ENCODE measurements around the gene PRKAR1B.

PRKAR1B gene

GRCh38 chr7:716636-717035 is 10.4 kb downstream of the PRKAR1B start:
- DNase-seq = no peak

- DNase-seq = no peak
Measured at GRCh38 chr7:716222-716621, 10.9 kb downstream of the PRKAR1B start.

GRCh38 chr7:714251-714671 is 12.8 kb downstream of the PRKAR1B start:
- no peak for DNase-seq

GRCh38 chr7:713488-714230 is 13.4 kb downstream of the PRKAR1B start:
- no peak for DNase-seq

DNA sequence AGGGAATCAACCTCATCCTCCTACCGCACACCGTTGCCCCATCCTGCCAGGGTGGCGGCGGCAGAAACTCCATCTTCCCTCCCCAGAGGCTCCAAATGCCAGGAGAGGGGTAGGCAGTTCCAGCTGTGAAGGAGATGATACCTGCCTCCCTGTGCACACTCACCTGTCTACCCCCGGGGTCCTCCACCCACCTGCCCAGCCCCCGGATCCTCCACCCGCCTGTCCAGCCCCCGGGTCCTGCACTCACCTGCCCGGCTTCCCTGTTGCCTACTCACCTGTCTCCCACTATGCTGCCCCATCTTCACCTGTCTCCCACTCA is 14.0 kb downstream of the PRKAR1B start:
- DNase-seq = no peak

- no peak for DNase-seq
Measured at GRCh38 chr7:712381-713138, 14.5 kb downstream of the PRKAR1B start.

DNA sequence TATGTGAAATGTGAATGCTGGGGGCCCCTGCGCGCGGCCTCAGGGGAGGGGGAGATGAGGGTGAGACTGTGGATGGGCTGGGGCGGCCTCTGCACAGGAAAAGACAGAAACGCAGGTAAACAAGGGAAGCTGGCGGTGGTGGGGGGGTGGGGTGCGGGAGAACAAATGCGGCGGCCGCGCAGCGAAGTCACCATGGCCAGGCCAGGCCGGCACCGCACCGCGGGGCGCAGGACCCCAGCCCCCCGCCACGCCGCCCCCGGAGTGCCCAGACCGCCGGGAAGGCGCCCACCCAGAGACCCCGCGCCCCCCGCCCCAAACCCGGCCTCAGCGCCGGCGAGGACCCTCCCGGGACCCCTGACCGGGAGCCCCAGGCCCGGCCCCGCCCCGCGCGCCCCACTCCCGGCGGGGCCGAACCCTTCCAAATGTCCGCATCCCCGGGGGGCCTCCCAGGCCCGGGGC is 15.1 kb downstream of the PRKAR1B start:
- DNase-seq = no peak

DNA sequence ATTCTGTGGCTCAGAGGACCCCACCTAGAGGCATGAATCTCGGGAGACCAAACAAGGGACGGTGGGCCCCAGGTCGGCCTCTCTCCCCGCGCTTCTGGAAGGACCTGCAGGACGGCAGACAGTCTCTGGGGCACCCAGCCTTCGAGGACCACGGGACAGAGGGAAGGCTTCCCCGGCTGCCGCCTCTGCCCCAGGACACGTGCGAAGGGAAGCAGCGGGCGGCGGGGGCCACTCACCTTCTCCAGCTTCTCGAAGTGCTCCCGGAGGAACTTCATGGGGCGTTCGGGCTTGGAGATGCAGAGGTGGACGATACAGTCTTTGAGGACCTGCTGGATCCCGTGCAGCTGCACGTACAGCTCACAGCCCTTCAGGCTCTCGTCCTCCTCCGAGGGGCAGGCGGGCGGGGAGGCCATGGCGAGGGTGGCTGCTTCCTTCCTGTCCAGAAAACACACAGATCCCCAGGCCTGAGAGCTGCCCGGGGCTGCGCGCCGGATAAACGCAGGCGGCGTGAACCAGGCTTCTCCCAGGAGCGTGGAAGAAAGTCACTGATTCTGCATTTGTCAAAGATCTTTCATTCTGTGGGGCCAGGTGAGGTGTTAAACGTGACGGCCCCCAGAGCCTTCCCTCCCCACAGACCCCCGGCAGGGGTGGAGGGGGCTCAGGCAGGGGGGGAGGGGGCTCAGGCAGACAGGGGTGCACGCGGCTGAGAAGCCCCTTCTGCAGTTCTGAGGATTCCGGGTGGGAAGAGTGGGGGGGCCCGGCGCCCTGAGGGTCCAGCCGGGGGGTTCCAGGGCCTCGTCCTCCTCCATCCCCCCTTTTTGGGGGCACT is 15.8 kb downstream of the PRKAR1B start:
- no peak for DNase-seq

DNA sequence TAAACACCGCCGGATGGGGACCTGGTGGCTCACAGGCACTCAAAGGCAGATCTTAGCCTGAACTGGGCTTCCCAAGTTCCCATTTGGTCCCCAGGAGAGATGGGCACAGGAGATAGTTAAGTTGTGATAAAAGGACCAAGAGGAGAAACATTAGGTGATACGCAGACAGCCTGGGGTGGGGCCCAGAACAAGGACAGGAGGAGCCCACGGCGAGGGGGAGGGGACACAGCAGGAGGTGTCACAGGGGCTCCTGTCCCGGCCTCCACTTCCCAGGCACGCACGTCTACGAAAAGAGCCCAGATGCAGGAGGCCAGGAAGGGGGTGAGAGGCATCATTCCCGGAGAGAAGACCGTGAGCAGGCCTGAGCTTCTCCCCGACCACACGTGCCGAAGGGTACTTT is 16.9 kb downstream of the PRKAR1B start:
- DNase-seq = no peak

- DNase-seq = no peak
Measured at GRCh38 chr7:707296-708000, 19.6 kb downstream of the PRKAR1B start.

DNA sequence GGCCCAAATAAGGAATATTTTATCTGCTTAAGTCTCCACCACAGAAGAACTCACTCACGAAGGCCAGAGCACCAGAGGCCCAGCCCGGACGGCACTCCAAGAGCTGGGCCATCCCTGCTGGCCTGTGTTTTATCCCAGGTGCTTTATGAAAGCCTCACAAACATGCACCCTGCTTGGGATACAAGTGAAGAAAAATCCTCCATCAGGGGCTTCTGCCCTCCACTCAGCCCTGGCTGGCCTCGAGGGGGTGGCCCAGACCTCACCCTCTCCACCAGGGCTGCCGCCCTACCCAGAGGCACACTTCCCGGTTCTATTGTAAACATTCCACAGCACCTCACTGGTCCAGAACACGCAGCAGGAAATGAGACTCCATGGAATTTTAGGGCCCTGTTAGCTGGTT is 20.4 kb downstream of the PRKAR1B start:
- no peak for DNase-seq

GRCh38 chr7:703049-703448 is 24.0 kb downstream of the PRKAR1B start:
- no peak for DNase-seq

- DNase-seq = no peak
Measured at GRCh38 chr7:701086-701671, 25.9 kb downstream of the PRKAR1B start.

DNA sequence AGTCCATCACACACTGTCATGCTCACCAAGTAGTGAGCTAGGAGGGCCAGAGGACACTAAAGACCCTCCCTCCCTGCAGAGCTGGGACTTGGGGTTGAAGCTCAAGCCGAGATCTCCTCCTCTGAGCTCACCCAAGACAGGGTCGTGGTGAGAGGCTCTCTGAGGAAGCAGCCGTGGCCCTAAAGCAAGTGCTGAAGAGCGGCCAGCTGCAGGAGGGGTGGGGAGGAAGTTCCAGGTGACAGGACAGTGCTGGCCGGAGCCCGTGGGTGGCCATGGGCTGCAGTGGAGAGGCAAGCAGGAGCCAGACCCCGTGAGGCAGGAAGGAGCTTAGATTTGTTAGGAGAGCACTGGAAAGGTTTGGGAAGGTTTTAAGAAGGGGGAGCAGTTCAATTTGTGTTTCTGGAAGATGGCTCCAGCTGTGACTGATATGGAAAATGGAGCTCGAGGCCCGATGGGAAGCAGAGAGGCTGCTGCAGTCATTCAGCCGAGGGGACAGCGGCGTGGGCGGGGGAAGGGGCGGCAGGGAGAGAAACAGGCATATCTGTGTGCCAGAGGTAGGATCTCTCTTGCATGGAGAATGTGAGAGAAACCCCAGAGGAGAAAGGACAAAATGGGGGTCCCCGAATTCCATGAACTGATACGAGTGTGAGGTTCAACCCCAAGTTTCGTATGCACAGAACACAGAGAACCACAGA is 27.5 kb downstream of the PRKAR1B start:
- DNase-seq = no peak

DNA sequence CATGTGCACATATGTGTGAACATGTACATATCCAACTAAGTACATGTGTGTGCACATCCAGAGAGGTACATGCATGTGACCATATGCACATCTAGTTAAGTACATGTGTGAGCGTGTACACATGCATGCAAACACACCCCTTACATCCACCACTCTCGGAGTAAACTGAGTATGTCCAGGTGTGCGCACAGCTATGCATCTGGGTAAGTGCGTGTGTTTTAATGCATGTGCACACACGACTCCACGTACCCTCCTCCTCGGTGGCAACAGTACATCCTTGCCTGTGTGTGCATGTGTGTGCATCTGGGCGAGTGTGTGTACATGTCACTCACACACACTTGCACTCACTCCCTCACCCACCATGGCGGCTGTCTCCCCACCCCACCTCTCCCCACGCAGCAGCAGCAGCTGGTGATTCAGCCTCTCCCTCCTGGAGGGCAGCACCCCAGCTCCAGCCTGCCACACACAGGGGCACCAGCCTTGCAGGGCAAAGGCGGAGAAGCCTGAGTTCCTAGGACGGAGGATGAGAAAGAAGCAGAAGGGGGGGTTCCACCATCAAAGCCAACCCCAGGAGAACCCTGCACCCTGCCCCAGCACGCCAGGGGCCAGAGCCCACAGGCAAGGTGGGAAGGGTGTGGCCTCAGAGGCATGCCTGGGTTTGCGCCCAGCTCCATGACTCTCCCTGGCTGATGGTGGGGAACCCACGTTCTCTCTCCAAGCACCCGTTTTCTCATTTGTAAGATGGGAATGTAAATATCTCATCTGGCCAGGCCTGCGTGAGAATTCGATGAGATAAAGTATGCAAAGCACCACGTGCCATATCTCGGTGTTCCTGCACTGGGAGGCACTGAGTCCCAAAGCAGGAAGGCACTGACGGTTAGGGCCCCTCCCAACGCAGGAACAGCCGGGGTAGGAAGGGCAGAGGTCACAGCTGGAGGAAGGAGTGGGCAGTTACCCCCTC is 28.3 kb downstream of the PRKAR1B start:
- no peak for DNase-seq

DNA sequence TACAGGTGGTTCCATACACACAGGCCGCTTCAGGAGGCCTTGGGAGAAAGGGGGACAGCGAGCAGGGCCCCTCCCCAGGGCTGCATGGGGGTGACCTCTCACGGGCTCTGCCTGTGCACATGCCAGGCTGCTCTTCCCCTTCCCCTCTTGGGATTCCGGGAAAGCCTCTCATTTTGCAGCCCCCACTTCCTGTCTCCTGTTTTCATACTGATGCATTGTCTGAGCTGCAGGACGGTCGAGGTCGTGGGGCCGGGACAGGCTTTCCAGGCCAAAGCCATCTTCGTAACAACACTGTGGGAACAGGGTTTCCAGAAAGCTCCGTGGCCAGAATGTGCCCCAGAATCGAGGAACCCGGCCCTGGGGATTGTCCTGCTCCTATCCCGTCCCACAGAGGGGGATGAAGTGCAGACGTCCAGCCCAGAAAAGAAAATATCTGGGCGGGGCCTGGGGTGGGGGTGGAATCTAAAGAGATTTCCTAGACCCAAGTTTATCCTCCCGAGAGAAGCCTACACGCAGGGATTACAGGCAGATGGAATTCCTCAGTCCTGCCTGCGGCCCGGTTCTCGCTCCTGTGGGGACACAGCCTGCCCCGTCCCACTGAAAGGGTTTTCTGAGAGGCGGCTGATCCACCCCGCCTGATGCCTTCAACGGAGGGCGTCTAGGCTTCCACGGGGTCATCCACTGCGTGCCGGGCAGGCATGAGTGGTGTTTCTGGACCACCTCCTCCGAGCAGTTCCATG is 30.1 kb downstream of the PRKAR1B start:
- no peak for DNase-seq

- DNase-seq = no peak
Measured at GRCh38 chr7:696426-696811, 30.7 kb downstream of the PRKAR1B start.

DNA sequence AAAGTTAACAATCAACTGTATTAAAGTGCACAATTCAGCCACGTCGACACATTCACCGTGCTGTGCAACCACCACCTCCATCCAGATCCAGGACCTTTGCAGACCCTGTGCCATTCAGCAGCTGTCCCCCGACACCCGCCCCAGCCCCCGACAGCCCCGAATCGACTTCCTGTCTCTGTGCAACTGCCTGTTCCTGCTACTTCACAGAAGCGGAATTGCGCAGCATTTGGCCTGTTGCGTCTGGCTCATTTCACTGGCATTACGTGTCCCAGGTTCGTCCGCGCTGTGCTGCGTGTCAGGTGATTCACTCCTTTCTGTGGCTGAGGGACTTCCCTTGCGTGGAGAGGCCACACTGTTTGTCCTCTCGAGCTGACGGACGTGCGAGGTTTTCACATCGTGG is 33.8 kb downstream of the PRKAR1B start:
- DNase-seq = no peak

GRCh38 chr7:691361-692045 is 35.6 kb downstream of the PRKAR1B start:
- no peak for DNase-seq

Data from CD4-positive, alpha-beta T cell treated with Interleukin-12 subunit alpha and Interleukin-12 subunit beta, for 1 hour (primary cell).